GM12875 (cell line): ENCODE measurements around the gene SCYL3.
"Not testable (repeated sequence)": the region's sequence is repeated elsewhere in the genome, so short reads cannot be mapped to it uniquely, and the experiment has no call there.

Experiments
- H3K4me3 ChIP-seq: one replicate; pipeline ENCODE4 v1.5.1; 2011; ENCODE audit warnings: low read depth, low read length, control low read depth
- CTCF ChIP-seq: IDR thresholded peaks from 2 replicates; pipeline ENCODE4 v1.5.1; 2011; ENCODE audit warnings: low read depth, mild to moderate bottlenecking, control low read depth, inconsistent platforms, low read length, moderate library complexity, borderline replicate concordance; ENCODE audit not compliant: insufficient read depth

The SCYL3 gene

GRCh38 chr1:169928438-169929209 lies 34.9 kb upstream of the SCYL3 start:
- TF ChIP-seq CTCF, result peak; percentile 37; the same call in 1 of the 2 replicates
- H3K4me3 ChIP-seq, result no peak overlapping the region

DNA sequence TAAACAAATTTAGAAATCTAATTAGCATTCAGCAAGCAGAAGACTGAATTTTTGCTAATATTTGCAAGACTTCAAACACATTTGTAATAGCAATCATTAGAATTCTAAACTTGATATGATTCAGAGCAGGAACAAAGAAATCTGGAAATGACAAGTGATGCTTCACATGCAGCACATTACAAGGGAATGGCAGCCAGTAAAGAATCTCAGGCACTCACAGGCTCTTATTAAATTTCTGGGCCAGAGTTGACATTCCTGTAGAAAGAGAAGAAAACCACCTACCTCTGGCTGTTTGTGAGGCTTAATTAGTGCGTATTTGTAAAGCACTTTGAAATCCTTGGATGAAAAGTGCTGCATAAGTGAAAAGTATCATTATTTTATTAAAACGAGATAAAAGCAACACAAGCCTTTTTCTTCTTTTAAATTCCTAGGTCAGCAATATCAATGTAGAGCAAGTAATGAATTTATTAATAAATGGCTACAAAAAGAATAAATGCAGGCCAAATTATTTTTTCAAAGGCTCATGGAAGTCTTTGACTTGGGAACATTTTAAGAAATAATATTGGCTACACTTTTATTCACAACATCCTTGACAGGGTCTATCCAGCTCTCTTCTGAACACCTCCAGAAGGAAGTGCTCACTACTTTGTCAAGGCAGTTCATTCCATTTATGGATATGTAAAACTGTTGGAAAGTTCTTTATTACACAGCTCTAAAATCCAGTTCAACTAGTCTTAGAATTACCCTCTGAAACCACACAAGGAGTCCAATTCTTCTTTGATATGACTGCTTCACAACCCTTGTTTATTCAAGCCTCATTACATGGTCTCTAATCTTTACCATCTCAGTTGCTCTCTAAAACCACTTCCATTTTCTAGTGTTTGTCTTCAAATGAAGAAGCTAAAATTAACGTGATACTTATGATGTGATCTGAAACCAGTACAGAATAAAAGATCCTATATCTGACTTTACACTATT lies 32.1 kb upstream of the SCYL3 start:
- H3K4me3 ChIP-seq, result no peak overlapping the region
- TF ChIP-seq CTCF, result no peak

GRCh38 chr1:169924829-169925228 lies 31.1 kb upstream of the SCYL3 start:
- no peak overlapping the region for H3K4me3 ChIP-seq
- TF ChIP-seq CTCF, result no peak

GRCh38 chr1:169924063-169924462 lies 30.4 kb upstream of the SCYL3 start:
- TF ChIP-seq CTCF, result no peak
- H3K4me3 ChIP-seq, result no peak overlapping the region

DNA sequence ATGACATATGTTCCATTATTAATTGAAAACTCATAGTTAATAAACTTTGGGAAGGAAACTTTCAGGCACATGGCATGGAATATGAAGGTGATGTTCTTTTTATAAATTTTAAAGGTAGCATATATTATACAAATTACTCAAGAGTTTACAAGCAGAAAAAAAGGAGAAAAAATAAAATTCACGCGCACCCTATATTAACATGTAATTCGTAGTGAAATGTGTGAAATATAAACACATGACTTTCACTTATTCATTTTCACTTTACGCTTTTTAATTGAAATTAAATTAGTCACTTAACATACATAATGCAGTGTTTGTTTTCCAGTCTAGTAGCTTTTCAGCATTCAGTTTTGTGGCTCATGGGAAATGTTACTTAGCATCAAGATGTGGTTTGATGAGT lies 27.4 kb upstream of the SCYL3 start:
- H3K4me3 ChIP-seq, result no peak overlapping the region
- TF ChIP-seq CTCF, result no peak

GRCh38 chr1:169918927-169919326 lies 25.2 kb upstream of the SCYL3 start:
- no peak overlapping the region for H3K4me3 ChIP-seq
- TF ChIP-seq CTCF, result no peak

GRCh38 chr1:169918220-169918619 lies 24.5 kb upstream of the SCYL3 start:
- not testable (repeated sequence) for H3K4me3 ChIP-seq
